ENCODE results near the gene KIAA0513.

Gene KIAA0513

GRCh38 chr16:85126705-85127378, 99.2 kb downstream of the KIAA0513 start:
- H3K4me2 ChIP-seq (ENCODE audit: low read depth, low read length, poor library complexity, severe bottlenecking): no peak overlapping the region
- no peaks in the 10 kb centered on the region for H3K9me3 ChIP-seq (ENCODE audit: insufficient read depth, low read depth, low read length)
- no peak overlapping the region for H3K9ac ChIP-seq (ENCODE audit: low read depth, low read length, poor library complexity, severe bottlenecking)
- H3K9me2 ChIP-seq (replicated peaks; ENCODE audit: low read depth, low read length): no peaks in the 10 kb centered on the region
- TF ChIP-seq CTCF (conservative IDR thresholded peaks at IDR 0.05; ENCODE audit: low read length) (no peak), EZH2phosphoT487 (IDR thresholded peaks at IDR 0.05; ENCODE audit: borderline replicate concordance) (no peak)
- no peaks in the 10 kb centered on the region for H4K20me1 ChIP-seq (ENCODE audit: insufficient read depth, low read length, poor library complexity, severe bottlenecking)
- H3K79me2 ChIP-seq (ENCODE audit: insufficient read depth, low read length): no peaks in the 10 kb centered on the region
- no peaks in the 10 kb centered on the region for H3K36me3 ChIP-seq (ENCODE audit: insufficient read depth, low read length)
- H3F3A ChIP-seq (ENCODE audit: low read depth): no peaks in the 10 kb centered on the region
- H3K4me3 ChIP-seq (ENCODE audit: low read length, poor library complexity, severe bottlenecking): no peak overlapping the region
- H3K4me1 ChIP-seq (ENCODE audit: insufficient read depth, low read length, poor library complexity, severe bottlenecking): no peaks in the 10 kb centered on the region
- no peak overlapping the region for H2AFZ ChIP-seq (ENCODE audit: low read length)
- no peaks in the 10 kb centered on the region for H3K27me3 ChIP-seq (ENCODE audit: insufficient read depth, low read length, poor library complexity, severe bottlenecking)

GRCh38 chr16:85127379-85127723, 99.8 kb downstream of the KIAA0513 start:
- H3K4me1 ChIP-seq (ENCODE audit: insufficient read depth, low read length, poor library complexity, severe bottlenecking): no peaks in the 10 kb centered on the region
- H3K36me3 ChIP-seq (ENCODE audit: insufficient read depth, low read length): no peaks in the 10 kb centered on the region
- no peaks in the 10 kb centered on the region for H3K9me2 ChIP-seq (replicated peaks; ENCODE audit: low read depth, low read length)
- H3K79me2 ChIP-seq (ENCODE audit: insufficient read depth, low read length): no peaks in the 10 kb centered on the region
- TF ChIP-seq EZH2phosphoT487 (IDR thresholded peaks at IDR 0.05; ENCODE audit: borderline replicate concordance) (no peak), CTCF (conservative IDR thresholded peaks at IDR 0.05; ENCODE audit: low read length) (no peak)
- H3K9me3 ChIP-seq (ENCODE audit: insufficient read depth, low read depth, low read length): no peaks in the 10 kb centered on the region
- no peaks in the 10 kb centered on the region for H4K20me1 ChIP-seq (ENCODE audit: insufficient read depth, low read length, poor library complexity, severe bottlenecking)
- H3K4me2 ChIP-seq (ENCODE audit: low read depth, low read length, poor library complexity, severe bottlenecking): no peak overlapping the region
- H3F3A ChIP-seq (ENCODE audit: low read depth): no peaks in the 10 kb centered on the region
- H3K27me3 ChIP-seq (ENCODE audit: insufficient read depth, low read length, poor library complexity, severe bottlenecking): no peaks in the 10 kb centered on the region
- no peak overlapping the region for H3K9ac ChIP-seq (ENCODE audit: low read depth, low read length, poor library complexity, severe bottlenecking)
- H3K4me3 ChIP-seq (ENCODE audit: low read length, poor library complexity, severe bottlenecking): no peak overlapping the region
- H2AFZ ChIP-seq (ENCODE audit: low read length): no peak overlapping the region

GRCh38 chr16:85128079-85128837, 100.7 kb downstream of the KIAA0513 start:
- Histone ChIP-seq H3K9me2 (replicated peaks; ENCODE audit: low read depth, low read length) (no peaks in the 10 kb centered on the region), H4K20me1 (ENCODE audit: insufficient read depth, low read length, poor library complexity, severe bottlenecking) (no peaks in the 10 kb centered on the region), H3K27me3 (ENCODE audit: insufficient read depth, low read length, poor library complexity, severe bottlenecking) (no peaks in the 10 kb centered on the region), H3K79me2 (ENCODE audit: insufficient read depth, low read length) (no peaks in the 10 kb centered on the region), H3K4me1 (ENCODE audit: insufficient read depth, low read length, poor library complexity, severe bottlenecking) (no peaks in the 10 kb centered on the region), H3K9me3 (ENCODE audit: insufficient read depth, low read depth, low read length) (no peaks in the 10 kb centered on the region), H3K9ac (ENCODE audit: low read depth, low read length, poor library complexity, severe bottlenecking) (no peak overlapping the region), H3K4me3 (ENCODE audit: low read length, poor library complexity, severe bottlenecking) (no peak overlapping the region), H3K4me2 (ENCODE audit: low read depth, low read length, poor library complexity, severe bottlenecking) (no peak overlapping the region), H2AFZ (ENCODE audit: low read length) (no peak overlapping the region), H3F3A (ENCODE audit: low read depth) (no peaks in the 10 kb centered on the region), H3K36me3 (ENCODE audit: insufficient read depth, low read length) (no peaks in the 10 kb centered on the region)
- TF ChIP-seq CTCF (conservative IDR thresholded peaks at IDR 0.05; ENCODE audit: low read length): no peak
- TF ChIP-seq EZH2phosphoT487 (IDR thresholded peaks at IDR 0.05; ENCODE audit: borderline replicate concordance): no peak
